Measurements from ENCODE around the gene KRT71.
A peak's percentile ranks its signal among the peaks of the same experiment; 100 is the strongest.

The KRT71 gene

GRCh38 chr12:52561880-52562449 is 9.0 kb upstream of the KRT71 start:
- peak in 1 of 2 experiments; percentile 4 for DNase-seq
- no peak for TF ChIP-seq POLR2A (IDR thresholded peaks at IDR 0.05; ENCODE audit: low read length)
- TF ChIP-seq GATA1 (IDR thresholded peaks at IDR 0.05; ENCODE audit: low read depth, low read length): no peak

- no peak for DNase-seq
- TF ChIP-seq POLR2A (IDR thresholded peaks at IDR 0.05; ENCODE audit: low read length) (no peak), GATA1 (IDR thresholded peaks at IDR 0.05; ENCODE audit: low read depth, low read length) (no peak)
Observed at GRCh38 chr12:52559979-52560378, 7.0 kb upstream of the KRT71 start.

GRCh38 chr12:52558781-52559445 is 6.0 kb upstream of the KRT71 start:
- DNase-seq: no peak
- TF ChIP-seq GATA1 (IDR thresholded peaks at IDR 0.05; ENCODE audit: low read depth, low read length) (no peak), POLR2A (IDR thresholded peaks at IDR 0.05; ENCODE audit: low read length) (no peak)

GRCh38 chr12:52557476-52557875 is 4.5 kb upstream of the KRT71 start:
- TF ChIP-seq GATA1 (IDR thresholded peaks at IDR 0.05; ENCODE audit: low read depth, low read length): no peak
- TF ChIP-seq POLR2A (IDR thresholded peaks at IDR 0.05; ENCODE audit: low read length): no peak
- DNase-seq: no peak

GRCh38 chr12:52555577-52555976 is 2.6 kb upstream of the KRT71 start:
- DNase-seq: no peak
- TF ChIP-seq POLR2A (IDR thresholded peaks at IDR 0.05; ENCODE audit: low read length): no peak
- no peak for TF ChIP-seq GATA1 (IDR thresholded peaks at IDR 0.05; ENCODE audit: low read depth, low read length)

- TF ChIP-seq POLR2A (IDR thresholded peaks at IDR 0.05; ENCODE audit: low read length) (no peak), GATA1 (IDR thresholded peaks at IDR 0.05; ENCODE audit: low read depth, low read length) (no peak)
- DNase-seq: no peak
Observed at GRCh38 chr12:52552055-52552454, 890 bp downstream of the KRT71 start.

GRCh38 chr12:52551216-52551865 is 1.6 kb downstream of the KRT71 start:
- TF ChIP-seq POLR2A (IDR thresholded peaks at IDR 0.05; ENCODE audit: low read length) (no peak), GATA1 (IDR thresholded peaks at IDR 0.05; ENCODE audit: low read depth, low read length) (no peak)
- DNase-seq: no peak

- no peak for DNase-seq
- TF ChIP-seq GATA1 (IDR thresholded peaks at IDR 0.05; ENCODE audit: low read depth, low read length) (no peak), POLR2A (IDR thresholded peaks at IDR 0.05; ENCODE audit: low read length) (no peak)
Observed at GRCh38 chr12:52546126-52546525, 6.8 kb downstream of the KRT71 start.

- DNase-seq: no peak
- no peak for TF ChIP-seq POLR2A (IDR thresholded peaks at IDR 0.05; ENCODE audit: low read length)
- no peak for TF ChIP-seq GATA1 (IDR thresholded peaks at IDR 0.05; ENCODE audit: low read depth, low read length)
Observed at GRCh38 chr12:52543985-52544883, 8.7 kb downstream of the KRT71 start.

- DNase-seq: no peak
- no peak for TF ChIP-seq GATA1 (IDR thresholded peaks at IDR 0.05; ENCODE audit: low read depth, low read length)
- TF ChIP-seq POLR2A (IDR thresholded peaks at IDR 0.05; ENCODE audit: low read length): no peak
Observed at GRCh38 chr12:52542785-52543318, 10.1 kb downstream of the KRT71 start.

GRCh38 chr12:52542157-52542556 is 10.8 kb downstream of the KRT71 start:
- TF ChIP-seq POLR2A (IDR thresholded peaks at IDR 0.05; ENCODE audit: low read length) (no peak), GATA1 (IDR thresholded peaks at IDR 0.05; ENCODE audit: low read depth, low read length) (no peak)
- peak in 1 of 2 experiments; percentile 24 for DNase-seq

- TF ChIP-seq POLR2A (IDR thresholded peaks at IDR 0.05; ENCODE audit: low read length) (no peak), GATA1 (IDR thresholded peaks at IDR 0.05; ENCODE audit: low read depth, low read length) (no peak)
- DNase-seq: no peak
Observed at GRCh38 chr12:52541709-52542108, 11.2 kb downstream of the KRT71 start.

- TF ChIP-seq POLR2A (IDR thresholded peaks at IDR 0.05; ENCODE audit: low read length) (no peak), GATA1 (IDR thresholded peaks at IDR 0.05; ENCODE audit: low read depth, low read length) (no peak)
- no peak for DNase-seq
Observed at GRCh38 chr12:52540531-52540930, 12.4 kb downstream of the KRT71 start.

- TF ChIP-seq POLR2A (IDR thresholded peaks at IDR 0.05; ENCODE audit: low read length) (no peak), GATA1 (IDR thresholded peaks at IDR 0.05; ENCODE audit: low read depth, low read length) (no peak)
- DNase-seq: no peak
Observed at GRCh38 chr12:52539821-52540173, 13.1 kb downstream of the KRT71 start.

Measured in erythroblast (primary cell).